GM12891 (cell line): ENCODE results near the gene FOXE3. TPM values are rescaled to one million over a fixed set of nuclear protein-coding genes. Genes with fewer than 3 reads are reported as not detected.

Source experiments
- DNase-seq: peaks from one replicate; pipeline ENCODE4 v3.0.0; 2011; ENCODE audit warnings: low spot score; ENCODE audit not compliant: insufficient read length
- FAIRE-seq: peaks from 2 replicates; lab custom pipeline; 2011; peaks lifted over from hg19 to GRCh38; lab: Jason Lieb, UNC
- PAX5 ChIP-seq: IDR thresholded peaks from 2 replicates; pipeline ENCODE4 v1.6.1; 2011; ENCODE audit warnings: low read length, moderate library complexity, mild to moderate bottlenecking; ENCODE audit not compliant: insufficient read depth, severe bottlenecking
- POLR2A ChIP-seq: IDR thresholded peaks from 2 replicates; pipeline ENCODE4 v1.6.1; 2011; ENCODE audit warnings: low read depth, low read length, control low read depth
- POLR2AphosphoS5 ChIP-seq: IDR thresholded peaks from 2 replicates; pipeline ENCODE4 v1.6.1; 2011; ENCODE audit warnings: low read depth, low read length, control low read depth
- POU2F2 ChIP-seq: IDR thresholded peaks from 2 replicates; pipeline ENCODE4 v1.6.1; 2011; ENCODE audit warnings: low read depth, mild to moderate bottlenecking, control low read depth, low read length, moderate library complexity
- SPI1 ChIP-seq: IDR thresholded peaks from 2 replicates; pipeline ENCODE4 v1.6.1; 2011; ENCODE audit warnings: low read depth, low read length, control low read depth
- TAF1 ChIP-seq: IDR thresholded peaks from 2 replicates; pipeline ENCODE4 v1.6.1; 2011; ENCODE audit warnings: low read depth, low read length, control low read depth
- polyA plus RNA-seq: library from polyadenylated mRNA; unstranded; fragments of >200 nt; gene quantifications from one replicate; pipeline ENCODE4 v1.2.1, GENCODE V29; 2012; ENCODE audit warnings: low read depth, missing spikeins, inconsistent platforms; ENCODE audit not compliant: missing spikeins

The FOXE3 gene
- not detected for polyA plus RNA-seq

DNA sequence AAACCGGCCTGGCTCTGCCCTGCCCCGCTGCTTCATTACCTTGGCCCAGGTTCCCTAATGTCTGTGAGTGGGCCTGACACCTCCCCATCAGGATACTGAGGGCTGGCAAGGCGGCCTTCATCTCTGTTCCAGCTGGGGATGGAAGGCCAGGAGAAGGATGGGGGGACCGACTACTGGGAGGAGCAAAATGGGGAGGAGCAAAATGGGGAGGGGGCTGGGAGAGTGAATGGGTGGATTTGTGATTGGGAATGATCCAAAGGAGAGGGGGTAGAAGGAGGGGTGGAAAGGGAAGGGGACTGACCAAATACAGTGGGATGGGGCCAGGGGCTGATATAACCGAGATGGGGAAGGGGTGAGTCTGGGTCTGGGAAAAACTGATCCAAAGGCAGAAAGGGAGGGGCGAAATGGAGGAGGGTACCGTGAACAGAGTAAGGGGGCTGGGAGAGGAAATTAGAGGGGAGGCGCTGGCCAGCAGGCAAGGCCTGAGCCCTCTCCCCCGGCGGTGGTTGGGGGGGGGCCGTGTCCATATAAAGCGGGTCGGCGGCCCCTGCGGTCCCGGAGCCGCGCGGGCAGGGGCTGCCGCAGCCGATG, at the start of gene FOXE3:
Gene FOXE3, plus strand, starts transcription at position 558 of the 591 bp plus-strand sequence. Its CDS starts 31 bp downstream, at position 589.
- DNase-seq: no peak
- TF ChIP-seq TAF1: no peak
- no peak for TF ChIP-seq SPI1
- no peak for TF ChIP-seq POLR2AphosphoS5
- no peak for TF ChIP-seq POU2F2
- no peak for TF ChIP-seq POLR2A
- no peak for TF ChIP-seq PAX5
- FAIRE-seq: no peak

GRCh38 chr1:47367651-47368050, 48.4 kb upstream of the FOXE3 start:
- DNase-seq (no peak), FAIRE-seq (no peak)

DNA sequence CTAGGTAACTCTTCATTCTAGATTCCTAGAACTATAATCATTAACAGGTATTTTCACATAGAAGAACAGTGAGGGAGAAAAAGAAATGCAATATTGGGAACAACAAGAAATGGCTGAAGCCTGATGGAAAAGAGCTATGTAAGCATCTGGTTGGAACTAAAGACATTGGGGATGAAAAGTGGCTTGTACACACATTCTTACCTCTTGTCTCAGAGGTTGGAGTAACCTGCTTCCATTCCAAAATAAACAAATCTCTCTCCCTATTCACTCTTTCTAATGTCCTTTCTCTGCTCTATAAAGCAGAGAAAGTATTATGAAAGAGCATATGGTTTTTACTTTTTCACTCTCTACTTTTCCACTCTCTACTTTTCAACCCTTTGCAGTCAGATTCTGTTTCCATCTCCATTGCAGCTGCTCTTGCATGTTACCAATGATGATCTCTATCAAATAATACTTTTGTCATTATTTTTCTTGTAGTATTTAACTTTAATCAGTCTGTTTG, 45.0 kb upstream of the FOXE3 start:
- DNase-seq (no peak), FAIRE-seq (no peak)
- no peak for TF ChIP-seq TAF1
- no peak for TF ChIP-seq POLR2A
- no peak for TF ChIP-seq PAX5
- no peak for TF ChIP-seq POU2F2
- no peak for TF ChIP-seq SPI1
- no peak for TF ChIP-seq POLR2AphosphoS5

More at GRCh38 chr1:47367651-47368050, 48.4 kb upstream of the FOXE3 start:
- no peak for TF ChIP-seq PAX5
- no peak for TF ChIP-seq TAF1
- no peak for TF ChIP-seq POU2F2
- TF ChIP-seq POLR2AphosphoS5: no peak
- no peak for TF ChIP-seq SPI1
- no peak for TF ChIP-seq POLR2A

DNA sequence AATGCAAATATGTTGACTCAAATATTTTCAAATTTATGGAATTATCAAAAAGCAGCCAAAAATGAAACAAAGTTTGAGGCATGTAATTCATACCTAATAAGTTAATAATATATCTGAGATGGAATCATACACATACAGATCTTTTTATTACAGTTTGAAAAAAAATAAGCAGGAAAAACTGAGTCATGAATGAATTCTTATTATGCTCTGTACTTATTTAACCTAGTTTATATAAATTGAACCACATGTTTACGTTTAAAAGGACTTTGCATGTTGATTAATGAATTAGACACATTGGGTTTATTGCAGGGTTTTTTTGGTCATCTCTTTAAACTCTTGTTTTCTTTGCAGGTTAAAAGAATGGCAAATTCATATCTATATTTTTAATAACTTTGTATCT, 41.6 kb upstream of the FOXE3 start:
- FAIRE-seq: no peak
- no peak for DNase-seq
- TF ChIP-seq POLR2AphosphoS5 (no peak), SPI1 (no peak), TAF1 (no peak), PAX5 (no peak), POLR2A (no peak), POU2F2 (no peak)

GRCh38 chr1:47378147-47378546, 37.9 kb upstream of the FOXE3 start:
- TF ChIP-seq TAF1 (no peak), POLR2AphosphoS5 (no peak), SPI1 (no peak), POU2F2 (no peak), POLR2A (no peak), PAX5 (no peak)
- DNase-seq (no peak), FAIRE-seq (no peak)

GRCh38 chr1:47380699-47381098, 35.4 kb upstream of the FOXE3 start:
- FAIRE-seq (peak; percentile 31), DNase-seq (no peak)
- no peak for TF ChIP-seq TAF1
- no peak for TF ChIP-seq POLR2A
- no peak for TF ChIP-seq POU2F2
- no peak for TF ChIP-seq SPI1
- no peak for TF ChIP-seq POLR2AphosphoS5

DNA sequence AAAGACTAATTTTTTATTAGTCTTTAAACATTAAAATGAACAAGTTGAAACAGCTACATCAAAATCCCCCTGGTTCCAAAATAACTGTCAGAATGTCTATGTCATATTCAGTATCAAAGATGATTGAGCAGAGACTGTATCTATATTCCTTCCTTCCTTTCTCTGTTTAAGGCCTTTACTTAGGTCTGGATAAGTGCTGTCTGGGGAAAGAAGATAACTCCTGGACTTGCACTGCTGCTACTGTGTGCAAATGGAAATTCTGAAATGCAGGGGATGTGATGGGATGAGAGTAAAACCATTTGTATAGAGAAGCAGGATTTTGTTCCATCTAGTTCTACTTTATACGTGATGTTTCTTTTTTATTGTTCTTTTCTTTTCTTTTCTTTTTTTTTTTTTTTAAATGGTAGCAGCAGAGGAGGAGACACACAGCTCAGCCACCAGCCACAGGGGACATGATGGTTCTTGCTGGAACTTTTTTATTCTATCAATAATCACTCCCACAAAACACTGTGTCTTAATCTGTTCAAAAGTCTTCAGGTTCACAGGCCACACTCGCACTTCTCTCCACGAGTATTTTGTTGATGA, 33.6 kb upstream of the FOXE3 start:
- DNase-seq (no peak), FAIRE-seq (no peak)
- no peak for TF ChIP-seq SPI1
- TF ChIP-seq PAX5: no peak
- no peak for TF ChIP-seq POLR2A
- TF ChIP-seq POU2F2: no peak
- no peak for TF ChIP-seq POLR2AphosphoS5
- TF ChIP-seq TAF1: no peak

GRCh38 chr1:47384083-47384482, 32.0 kb upstream of the FOXE3 start:
- FAIRE-seq: no peak
- no peak for TF ChIP-seq TAF1
- TF ChIP-seq POU2F2: no peak
- TF ChIP-seq POLR2AphosphoS5: no peak
- TF ChIP-seq PAX5: no peak
- no peak for TF ChIP-seq POLR2A
- no peak for TF ChIP-seq SPI1
- DNase-seq: no peak

DNA sequence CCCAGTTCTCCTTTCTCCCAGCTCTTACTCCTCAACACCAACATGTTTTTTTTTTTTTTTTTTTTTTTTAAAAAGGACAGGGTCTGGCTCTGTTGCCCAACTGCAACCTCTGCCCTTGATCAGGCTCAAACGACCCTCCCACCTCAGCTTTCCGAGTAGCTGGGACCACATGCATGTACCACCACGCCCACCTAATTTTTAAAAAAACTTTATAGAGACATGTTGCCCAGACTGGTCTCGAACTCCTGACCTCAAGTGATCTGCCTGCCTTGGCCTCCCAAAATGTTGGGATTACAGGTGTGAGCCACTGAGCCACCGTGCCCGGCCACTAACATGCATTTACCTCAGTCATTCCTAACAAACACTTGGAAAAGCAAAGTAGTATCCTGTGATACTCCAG, 31.1 kb upstream of the FOXE3 start:
- no peak for TF ChIP-seq POLR2AphosphoS5
- no peak for TF ChIP-seq PAX5
- TF ChIP-seq TAF1: no peak
- TF ChIP-seq POU2F2: no peak
- TF ChIP-seq SPI1: no peak
- no peak for TF ChIP-seq POLR2A
- no peak for DNase-seq
- FAIRE-seq: no peak

DNA sequence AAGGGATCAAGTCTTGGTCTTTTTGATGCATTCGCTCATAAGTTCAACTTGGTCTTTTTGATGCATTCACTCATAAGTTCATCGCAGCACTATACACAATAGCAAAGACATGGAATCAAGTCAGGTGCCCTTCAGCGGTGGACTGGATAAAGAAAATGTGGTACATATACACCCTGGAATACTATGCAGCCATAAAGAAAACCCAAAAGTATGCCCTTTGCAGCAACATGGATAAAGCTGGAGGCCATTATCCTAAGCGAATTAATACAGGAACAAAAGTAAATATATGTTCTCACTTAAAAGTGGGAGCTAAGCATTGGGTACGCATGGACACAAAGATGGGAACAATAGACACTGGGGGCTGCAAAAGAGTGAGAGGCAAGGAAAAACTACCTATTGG, 29.8 kb upstream of the FOXE3 start:
- TF ChIP-seq SPI1: no peak
- no peak for TF ChIP-seq PAX5
- no peak for TF ChIP-seq TAF1
- no peak for TF ChIP-seq POLR2A
- FAIRE-seq (no peak), DNase-seq (no peak)
